Sigmoid colon (tissue), 4 donors: ENCODE measurements around the gene COCH.

Experiments used
- CTCF ChIP-seq, 4 experiments: fragments of 450-650 bp in 3 of 4; fragments of 200-600 bp in 1 of 4; IDR thresholded peaks; one replicate each; pipeline ENCODE4 v1.5.1; 2016 to 2019; ENCODE audit warnings: antibody characterized with exemption in 4 of 4, mild to moderate bottlenecking in 3 of 4, moderate library complexity in 2 of 4
- EP300 ChIP-seq, 4 donors: sonication (generic); formaldehyde crosslinking; IDR thresholded peaks; one replicate each; pipeline ENCODE4 v1.6.1; 2017; ENCODE audit warnings: antibody characterized with exemption in 4 of 4

- TF ChIP-seq CTCF (IDR thresholded peaks at IDR 0.05), result no peak
- no peak for TF ChIP-seq EP300 (IDR thresholded peaks at IDR 0.05)
Measured at GRCh38 chr14:30864934-30865333, 9.4 kb upstream of the COCH start.
